ENCODE results near the gene MUC21. TPM values are rescaled to one million over a fixed set of nuclear protein-coding genes. Genes with fewer than 3 reads are reported as not detected.

MUC21 gene
- total and polyA plus RNA-seq, 2 of the 8 experiments (the other 6 are each of a cell fraction or from before 2014, with no cell fraction given) = not detected

- no peak overlapping the region for H2BK20ac ChIP-seq (ENCODE audit: low read length)
- TF ChIP-seq RAD21 (IDR thresholded peaks at IDR 0.05 in 1 of 2, conservative IDR thresholded peaks at IDR 0.05 in 1 of 2; ENCODE audit: low read depth in 2 of 2, low read length in 2 of 2) (peak; percentile 16 to 38; a peak in 1 of 4 replicates), KDM1A (IDR thresholded peaks at IDR 0.05; ENCODE audit: borderline replicate concordance, low read length) (no peak)
- TF ChIP-seq, protein P1, sequence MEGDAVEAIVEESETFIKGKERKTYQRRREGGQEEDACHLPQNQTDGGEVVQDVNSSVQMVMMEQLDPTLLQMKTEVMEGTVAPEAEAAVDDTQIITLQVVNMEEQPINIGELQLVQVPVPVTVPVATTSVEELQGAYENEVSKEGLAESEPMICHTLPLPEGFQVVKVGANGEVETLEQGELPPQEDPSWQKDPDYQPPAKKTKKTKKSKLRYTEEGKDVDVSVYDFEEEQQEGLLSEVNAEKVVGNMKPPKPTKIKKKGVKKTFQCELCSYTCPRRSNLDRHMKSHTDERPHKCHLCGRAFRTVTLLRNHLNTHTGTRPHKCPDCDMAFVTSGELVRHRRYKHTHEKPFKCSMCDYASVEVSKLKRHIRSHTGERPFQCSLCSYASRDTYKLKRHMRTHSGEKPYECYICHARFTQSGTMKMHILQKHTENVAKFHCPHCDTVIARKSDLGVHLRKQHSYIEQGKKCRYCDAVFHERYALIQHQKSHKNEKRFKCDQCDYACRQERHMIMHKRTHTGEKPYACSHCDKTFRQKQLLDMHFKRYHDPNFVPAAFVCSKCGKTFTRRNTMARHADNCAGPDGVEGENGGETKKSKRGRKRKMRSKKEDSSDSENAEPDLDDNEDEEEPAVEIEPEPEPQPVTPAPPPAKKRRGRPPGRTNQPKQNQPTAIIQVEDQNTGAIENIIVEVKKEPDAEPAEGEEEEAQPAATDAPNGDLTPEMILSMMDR (IDR thresholded peaks at IDR 0.05; ENCODE audit: control extremely low read depth in 1 of 3, insufficient read depth in 1 of 3, low read depth in 1 of 3, low read length in 3 of 3) = peak; percentile 26 to 36 (median 29); a peak in 3 of 4 replicates
- no peaks in the 10 kb centered on the region for H3K9me3 ChIP-seq (ENCODE audit: insufficient read depth in 2 of 2, low read depth in 1 of 2, low read length in 1 of 2)
- no peak overlapping the region for H2AK5ac ChIP-seq (ENCODE audit: low read depth, low read length)
- no peak overlapping the region for H2BK5ac ChIP-seq (ENCODE audit: low read depth, low read length)
- H4K5ac ChIP-seq (ENCODE audit: insufficient read length, low read depth, low read length) = no peak overlapping the region
- no peaks in the 10 kb centered on the region for H3K79me1 ChIP-seq (ENCODE audit: low read depth, low read length)
- ChIA-PET CTCF (ENCODE audit: partially characterized antibody) (interaction anchor here (0.7 to 1.5 kb wide), 14 partner anchors 10 to 94 kb away, joined by 3 to 9 read pairs (median 4); partner anchors contain the start of gene VARS2), POLR2A (ENCODE audit: partially characterized antibody) (no interaction called here)
- no peak overlapping the region for H3K4ac ChIP-seq (replicated peaks; ENCODE audit: insufficient read length, low read depth, low read length)
- H4K20me1 ChIP-seq (replicated peaks in 1 of 2; ENCODE audit: control insufficient read depth in 1 of 2, insufficient read depth in 2 of 2, low read length in 2 of 2) = no peaks in the 10 kb centered on the region
- H2BK12ac ChIP-seq (ENCODE audit: low read depth, low read length) = no peak overlapping the region
- H3K18ac ChIP-seq (ENCODE audit: extremely low read depth, low read length) = no peak overlapping the region
- FAIRE-seq = no peak
- H3K27ac ChIP-seq (ENCODE audit: low read depth, low read length) = no peak overlapping the region
- H3K79me2 ChIP-seq (ENCODE audit: control insufficient read depth in 1 of 2, insufficient read depth in 2 of 2, low read length in 2 of 2) = no peaks in the 10 kb centered on the region
- H3K56ac ChIP-seq (replicated peaks; ENCODE audit: insufficient read length, low read depth, low read length) = no peak overlapping the region
- WGBS, 2 experiments (ENCODE audit: extremely low coverage in 1 of 2, insufficient coverage in 1 of 2, insufficient read length in 1 of 2, insufficient replicate concordance in 2 of 2, low coverage in 1 of 2, low lambda C conversion rate in 2 of 2, missing lambda C conversion rate in 1 of 2) = 66% methylated on average over 4 of the region's 4 CpGs; no CpG with 5 or more reads in 1 of the 2 experiments
- H2BK15ac ChIP-seq (ENCODE audit: low read length) = no peak overlapping the region
- H3K23ac ChIP-seq (ENCODE audit: insufficient read length) = no peak overlapping the region
- no peak overlapping the region for H3K4me2 ChIP-seq (ENCODE audit: insufficient read depth in 1 of 2, low read depth in 2 of 2, low read length in 2 of 2)
- H3K4me1 ChIP-seq (replicated peaks in 1 of 4; ENCODE audit: control insufficient read depth in 3 of 4, insufficient read depth in 4 of 4, low read length in 3 of 4) = no peaks in the 10 kb centered on the region
- H3K9ac ChIP-seq (replicated peaks in 1 of 4; ENCODE audit: extremely low read depth in 1 of 4, low read depth in 3 of 4, low read length in 3 of 4) = no peak overlapping the region
- no peak overlapping the region for H2AFZ ChIP-seq (ENCODE audit: low read length)
- no peak overlapping the region for H4K8ac ChIP-seq (ENCODE audit: extremely low read depth, insufficient read depth, low read length)
- H3K14ac ChIP-seq (ENCODE audit: insufficient read length) = no peak overlapping the region
- H2BK120ac ChIP-seq (replicated peaks; ENCODE audit: low read depth, low read length) = no peak overlapping the region
- H3K23me2 ChIP-seq (ENCODE audit: low read depth, low read length) = no peaks in the 10 kb centered on the region
- DNase-seq (ENCODE audit: low read depth in 1 of 2, low spot score in 2 of 2) = no peak
- no peaks in the 10 kb centered on the region for H3K27me3 ChIP-seq (replicated peaks in 1 of 4; ENCODE audit: control insufficient read depth in 3 of 4, extremely low read depth in 1 of 4, insufficient read depth in 3 of 4, low read length in 3 of 4)
- no peak overlapping the region for H4K91ac ChIP-seq (replicated peaks; ENCODE audit: insufficient read length, low read length)
- no peak overlapping the region for H3K4me3 ChIP-seq (ENCODE audit: extremely low read depth in 1 of 4, insufficient read depth in 2 of 4, low read depth in 3 of 4, low read length in 4 of 4)
- no peaks in the 10 kb centered on the region for H3K36me3 ChIP-seq (ENCODE audit: control insufficient read depth in 2 of 4, insufficient read depth in 4 of 4, low read length in 3 of 4)
These were observed 24.6 kb downstream of the MUC21 start for GRCh38 chr6:31008165-31008564.
